ENCODE results near the gene PPIF. TPM values are rescaled to one million over a fixed set of nuclear protein-coding genes. Genes with fewer than 3 reads are reported as not detected.

Gene PPIF
- total and polyA plus RNA-seq, 2 donors (not counting 3 experiments of a cell fraction or from before 2014, with no cell fraction given): 50.7 to 51.2 TPM

DNA sequence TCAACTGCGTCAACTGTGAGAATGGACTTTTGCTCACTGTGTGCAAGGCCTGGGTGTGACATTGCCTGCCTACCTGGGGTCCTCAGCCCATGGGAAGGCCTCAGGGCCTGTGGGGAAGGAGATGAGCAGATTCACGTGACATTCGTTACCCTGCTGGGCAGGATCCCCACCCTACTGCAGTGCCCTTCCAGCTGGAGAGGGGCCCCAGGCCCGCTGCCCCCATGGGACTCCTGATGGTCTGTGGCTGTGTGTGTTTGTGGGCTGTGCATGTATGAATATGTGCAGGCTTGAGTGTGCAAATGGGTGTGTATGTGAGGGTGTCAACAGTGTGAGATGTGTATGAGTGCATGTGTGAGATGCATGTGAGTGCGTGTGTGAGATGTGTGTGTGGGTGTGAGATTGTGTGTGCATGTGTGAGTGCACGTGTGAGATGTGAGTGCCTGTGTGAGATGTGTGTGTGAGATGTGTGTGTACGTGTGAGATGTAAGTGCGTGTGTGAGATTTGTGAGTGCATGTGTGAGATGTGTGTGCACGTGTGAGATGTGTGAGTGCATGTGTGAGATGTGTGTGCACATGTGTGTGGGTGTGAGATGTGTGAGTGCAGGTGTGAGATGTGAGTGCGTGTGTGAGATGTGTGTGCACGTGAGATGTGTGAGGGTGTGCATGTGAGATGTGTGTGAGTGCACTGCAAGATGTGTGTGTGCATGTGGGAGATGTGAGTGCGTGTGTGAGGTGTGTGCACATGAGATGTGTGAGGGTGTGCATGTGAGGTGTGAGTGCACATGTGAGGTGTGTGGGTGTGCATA is 29.7 kb downstream of the PPIF start:
- no peak for TF ChIP-seq GATA2 (IDR thresholded peaks at IDR 0.05; ENCODE audit: insufficient read depth, insufficient read length, low read depth, low read length)
- no peak for TF ChIP-seq POLR2A (IDR thresholded peaks at IDR 0.05; ENCODE audit: low read depth, low read length)
- TF ChIP-seq, protein P1, sequence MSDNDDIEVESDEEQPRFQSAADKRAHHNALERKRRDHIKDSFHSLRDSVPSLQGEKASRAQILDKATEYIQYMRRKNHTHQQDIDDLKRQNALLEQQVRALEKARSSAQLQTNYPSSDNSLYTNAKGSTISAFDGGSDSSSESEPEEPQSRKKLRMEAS (IDR thresholded peaks at IDR 0.05; ENCODE audit: insufficient read depth, insufficient read length): no peak
- TF ChIP-seq, protein P2, sequence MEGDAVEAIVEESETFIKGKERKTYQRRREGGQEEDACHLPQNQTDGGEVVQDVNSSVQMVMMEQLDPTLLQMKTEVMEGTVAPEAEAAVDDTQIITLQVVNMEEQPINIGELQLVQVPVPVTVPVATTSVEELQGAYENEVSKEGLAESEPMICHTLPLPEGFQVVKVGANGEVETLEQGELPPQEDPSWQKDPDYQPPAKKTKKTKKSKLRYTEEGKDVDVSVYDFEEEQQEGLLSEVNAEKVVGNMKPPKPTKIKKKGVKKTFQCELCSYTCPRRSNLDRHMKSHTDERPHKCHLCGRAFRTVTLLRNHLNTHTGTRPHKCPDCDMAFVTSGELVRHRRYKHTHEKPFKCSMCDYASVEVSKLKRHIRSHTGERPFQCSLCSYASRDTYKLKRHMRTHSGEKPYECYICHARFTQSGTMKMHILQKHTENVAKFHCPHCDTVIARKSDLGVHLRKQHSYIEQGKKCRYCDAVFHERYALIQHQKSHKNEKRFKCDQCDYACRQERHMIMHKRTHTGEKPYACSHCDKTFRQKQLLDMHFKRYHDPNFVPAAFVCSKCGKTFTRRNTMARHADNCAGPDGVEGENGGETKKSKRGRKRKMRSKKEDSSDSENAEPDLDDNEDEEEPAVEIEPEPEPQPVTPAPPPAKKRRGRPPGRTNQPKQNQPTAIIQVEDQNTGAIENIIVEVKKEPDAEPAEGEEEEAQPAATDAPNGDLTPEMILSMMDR (IDR thresholded peaks at IDR 0.05; ENCODE audit: extremely low read depth in 1 of 2, insufficient read depth in 1 of 2, low read depth in 1 of 2, low read length in 2 of 2): no peak
- TF ChIP-seq FOS (IDR thresholded peaks at IDR 0.05; ENCODE audit: borderline replicate concordance, insufficient read depth, low read length): no peak
- no peak for TF ChIP-seq EZH2 (IDR thresholded peaks at IDR 0.05; ENCODE audit: borderline replicate concordance, low read depth, low read length, severe bottlenecking)
- no peak for TF ChIP-seq JUN (IDR thresholded peaks at IDR 0.05; ENCODE audit: borderline replicate concordance, insufficient read depth, insufficient read length, low read depth)
- TF ChIP-seq POLR2AphosphoS5 (IDR thresholded peaks at IDR 0.05; ENCODE audit: insufficient read depth, low read depth, low read length): no peak
- TF ChIP-seq MYC (IDR thresholded peaks at IDR 0.05; ENCODE audit: low read depth, low read length): no peak
- peaks cover 0 to 4% of the 10 kb centered on the region in 2 experiments for H3K27me3 ChIP-seq (ENCODE audit: control insufficient read depth in 2 of 2, insufficient read depth in 2 of 2, low read length in 2 of 2)
- DNase-seq (ENCODE audit: low read depth, low spot score): no peak
- no peaks in the 10 kb centered on the region for H3K79me2 ChIP-seq (ENCODE audit: control insufficient read depth, insufficient read depth, low read length)
- no peaks in the 10 kb centered on the region for H3K4me1 ChIP-seq (ENCODE audit: control insufficient read depth, extremely low read depth, insufficient read depth, low read length)
- no peak overlapping the region for H3K9ac ChIP-seq (replicated peaks; ENCODE audit: extremely low read depth, insufficient read depth, low read length)
- no peaks in the 10 kb centered on the region for H3K36me3 ChIP-seq (ENCODE audit: control insufficient read depth in 2 of 2, extremely low read depth in 1 of 2, insufficient read depth in 2 of 2, low read length in 2 of 2)
- no TSS peak for BruUV-seq (replicated peaks)
- H3K4me2 ChIP-seq (ENCODE audit: insufficient read depth, low read length): no peak overlapping the region
- dilution Hi-C loops (cut with MboI; ENCODE audit: extremely low pct_ligation_motif_present, low sequenced_read_pairs) (no loop called here), intact Hi-C loops (cut with micrococcal nuclease) (no loop called here)
- ChIA-PET CTCF (interaction anchor here (0.8 to 5.2 kb wide), 3 partner anchors 28 to 91 kb away, joined by 3 to 139 read pairs (median 9); no protein-coding TSS in a partner anchor), POLR2A (no interaction called here)
- H2AFZ ChIP-seq (ENCODE audit: low read depth, low read length): no peak overlapping the region
- H3K9me1 ChIP-seq (replicated peaks; ENCODE audit: control insufficient read depth, extremely low read depth, insufficient read depth, low read length): no peaks in the 10 kb centered on the region
- no peaks in the 10 kb centered on the region for H4K20me1 ChIP-seq (replicated peaks; ENCODE audit: control insufficient read depth, extremely low read depth, insufficient read depth, low read length)
- no peak overlapping the region for H3K4me3 ChIP-seq (replicated peaks in 1 of 3; ENCODE audit: insufficient read depth in 1 of 3, low read depth in 1 of 3, low read length in 3 of 3)
- no peaks in the 10 kb centered on the region for H3K9me3 ChIP-seq (replicated peaks; ENCODE audit: control insufficient read depth, insufficient read depth, low read length)
- H3K27ac ChIP-seq (ENCODE audit: insufficient read depth, low read depth, low read length): no peak overlapping the region
- no peak for FAIRE-seq
